PC-9 (cell line): ENCODE measurements around the gene CDK8.

Experiments used
- EZH2 ChIP-seq: fragments of 200-600 bp; sonication (generic); IDR thresholded peaks from 2 replicates; pipeline ENCODE4 v1.8.0; 2017; ENCODE audit warnings: antibody characterized with exemption, low read depth
- TF ChIP-seq, protein P1 (sequence below): fragments of 200-600 bp; sonication (generic); conservative IDR thresholded peaks from 2 replicates; pipeline ENCODE4 v1.6.1; 2017; ENCODE audit warnings: mixed run types, antibody characterized with exemption, mild to moderate bottlenecking, moderate library complexity

DNA sequence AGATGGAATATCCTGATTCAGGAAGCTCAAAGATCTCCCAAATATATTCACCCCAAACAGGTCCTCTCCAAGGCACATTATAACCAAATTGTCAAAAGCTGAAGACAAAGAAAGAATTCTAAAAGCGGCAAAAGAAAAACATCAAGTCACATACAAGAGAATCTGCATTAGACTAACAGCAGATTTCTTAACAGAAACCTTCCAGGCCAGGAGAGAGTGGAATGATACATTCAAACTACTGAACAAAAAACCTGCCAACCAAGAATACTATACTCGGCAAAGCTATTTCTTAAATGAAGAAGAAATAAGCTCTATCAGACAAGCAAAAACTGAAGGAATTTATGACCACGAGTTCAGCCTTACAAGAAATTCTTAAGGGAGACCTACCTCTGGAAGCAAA lies 183.0 kb downstream of the CDK8 start:
- TF ChIP-seq, protein P1, sequence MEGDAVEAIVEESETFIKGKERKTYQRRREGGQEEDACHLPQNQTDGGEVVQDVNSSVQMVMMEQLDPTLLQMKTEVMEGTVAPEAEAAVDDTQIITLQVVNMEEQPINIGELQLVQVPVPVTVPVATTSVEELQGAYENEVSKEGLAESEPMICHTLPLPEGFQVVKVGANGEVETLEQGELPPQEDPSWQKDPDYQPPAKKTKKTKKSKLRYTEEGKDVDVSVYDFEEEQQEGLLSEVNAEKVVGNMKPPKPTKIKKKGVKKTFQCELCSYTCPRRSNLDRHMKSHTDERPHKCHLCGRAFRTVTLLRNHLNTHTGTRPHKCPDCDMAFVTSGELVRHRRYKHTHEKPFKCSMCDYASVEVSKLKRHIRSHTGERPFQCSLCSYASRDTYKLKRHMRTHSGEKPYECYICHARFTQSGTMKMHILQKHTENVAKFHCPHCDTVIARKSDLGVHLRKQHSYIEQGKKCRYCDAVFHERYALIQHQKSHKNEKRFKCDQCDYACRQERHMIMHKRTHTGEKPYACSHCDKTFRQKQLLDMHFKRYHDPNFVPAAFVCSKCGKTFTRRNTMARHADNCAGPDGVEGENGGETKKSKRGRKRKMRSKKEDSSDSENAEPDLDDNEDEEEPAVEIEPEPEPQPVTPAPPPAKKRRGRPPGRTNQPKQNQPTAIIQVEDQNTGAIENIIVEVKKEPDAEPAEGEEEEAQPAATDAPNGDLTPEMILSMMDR: no peak
- TF ChIP-seq EZH2: no peak
